ENCODE data around the gene PSAP. TPM values are rescaled to one million over a fixed set of nuclear protein-coding genes. Genes with fewer than 3 reads are reported as not detected.
A peak's percentile ranks its signal among the peaks of the same experiment; 100 is the strongest.

PSAP gene
- total and polyA plus RNA-seq, 4 donors = 255 to 671 (median 472) TPM

DNA sequence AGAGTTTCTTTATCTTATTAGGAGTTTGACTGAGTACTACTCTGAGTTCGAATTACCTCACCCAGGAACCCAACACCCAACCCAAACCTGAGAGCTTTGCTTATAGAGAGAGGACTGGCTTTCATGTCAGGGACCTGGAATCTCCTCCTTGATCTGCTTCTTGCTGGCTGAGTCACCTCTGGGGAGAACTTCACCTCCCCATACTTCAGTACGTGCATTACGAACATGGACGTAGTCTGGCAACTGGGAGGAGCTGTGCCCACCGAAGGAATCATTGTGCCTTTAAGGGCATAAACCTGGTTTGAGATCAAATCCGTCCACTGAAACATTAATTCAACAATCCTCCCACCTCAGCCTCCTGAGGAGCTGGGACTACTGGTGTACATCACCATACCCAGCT, 12.2 kb upstream of the PSAP start:
- Histone ChIP-seq H3K9me3 (ENCODE audit: control insufficient read depth in 4 of 4, low read length in 3 of 4) (no peaks in the 10 kb centered on the region), H3K4me1 (ENCODE audit: control insufficient read depth in 4 of 4, insufficient read depth in 4 of 4, low read length in 3 of 4) (peaks cover 0 to 2% (median 1%) of the 10 kb centered on the region in 4 donors), H3K4me3 (ENCODE audit: low read depth in 1 of 3, low read length in 3 of 3) (no peak overlapping the region), H3K36me3 (ENCODE audit: control insufficient read depth in 4 of 4, insufficient read depth in 3 of 4, low read depth in 1 of 4, low read length in 3 of 4) (no peaks in the 10 kb centered on the region), H3K27ac (ENCODE audit: low read depth in 1 of 2, low read length in 2 of 2) (no peak overlapping the region), H3K9ac (ENCODE audit: low read depth in 1 of 2, low read length in 2 of 2) (no peak overlapping the region), H3K27me3 (ENCODE audit: control insufficient read depth in 4 of 4, insufficient read depth in 4 of 4, low read length in 3 of 4) (no peaks in the 10 kb centered on the region)
- no peak for DNase-seq (ENCODE audit: low spot score)
- no peak for TF ChIP-seq RXRA (IDR thresholded peaks at IDR 0.05)
- TF ChIP-seq, protein P1, sequence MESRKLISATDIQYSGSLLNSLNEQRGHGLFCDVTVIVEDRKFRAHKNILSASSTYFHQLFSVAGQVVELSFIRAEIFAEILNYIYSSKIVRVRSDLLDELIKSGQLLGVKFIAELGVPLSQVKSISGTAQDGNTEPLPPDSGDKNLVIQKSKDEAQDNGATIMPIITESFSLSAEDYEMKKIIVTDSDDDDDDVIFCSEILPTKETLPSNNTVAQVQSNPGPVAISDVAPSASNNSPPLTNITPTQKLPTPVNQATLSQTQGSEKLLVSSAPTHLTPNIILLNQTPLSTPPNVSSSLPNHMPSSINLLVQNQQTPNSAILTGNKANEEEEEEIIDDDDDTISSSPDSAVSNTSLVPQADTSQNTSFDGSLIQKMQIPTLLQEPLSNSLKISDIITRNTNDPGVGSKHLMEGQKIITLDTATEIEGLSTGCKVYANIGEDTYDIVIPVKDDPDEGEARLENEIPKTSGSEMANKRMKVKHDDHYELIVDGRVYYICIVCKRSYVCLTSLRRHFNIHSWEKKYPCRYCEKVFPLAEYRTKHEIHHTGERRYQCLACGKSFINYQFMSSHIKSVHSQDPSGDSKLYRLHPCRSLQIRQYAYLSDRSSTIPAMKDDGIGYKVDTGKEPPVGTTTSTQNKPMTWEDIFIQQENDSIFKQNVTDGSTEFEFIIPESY (IDR thresholded peaks at IDR 0.05) = no peak
- no peak for TF ChIP-seq EGR1 (IDR thresholded peaks at IDR 0.05; ENCODE audit: low read depth in 2 of 2)
- TF ChIP-seq TAF1 (conservative IDR thresholded peaks at IDR 0.05) = no peak
- no peak for TF ChIP-seq SP1 (IDR thresholded peaks at IDR 0.05)
- TF ChIP-seq, protein P2, sequence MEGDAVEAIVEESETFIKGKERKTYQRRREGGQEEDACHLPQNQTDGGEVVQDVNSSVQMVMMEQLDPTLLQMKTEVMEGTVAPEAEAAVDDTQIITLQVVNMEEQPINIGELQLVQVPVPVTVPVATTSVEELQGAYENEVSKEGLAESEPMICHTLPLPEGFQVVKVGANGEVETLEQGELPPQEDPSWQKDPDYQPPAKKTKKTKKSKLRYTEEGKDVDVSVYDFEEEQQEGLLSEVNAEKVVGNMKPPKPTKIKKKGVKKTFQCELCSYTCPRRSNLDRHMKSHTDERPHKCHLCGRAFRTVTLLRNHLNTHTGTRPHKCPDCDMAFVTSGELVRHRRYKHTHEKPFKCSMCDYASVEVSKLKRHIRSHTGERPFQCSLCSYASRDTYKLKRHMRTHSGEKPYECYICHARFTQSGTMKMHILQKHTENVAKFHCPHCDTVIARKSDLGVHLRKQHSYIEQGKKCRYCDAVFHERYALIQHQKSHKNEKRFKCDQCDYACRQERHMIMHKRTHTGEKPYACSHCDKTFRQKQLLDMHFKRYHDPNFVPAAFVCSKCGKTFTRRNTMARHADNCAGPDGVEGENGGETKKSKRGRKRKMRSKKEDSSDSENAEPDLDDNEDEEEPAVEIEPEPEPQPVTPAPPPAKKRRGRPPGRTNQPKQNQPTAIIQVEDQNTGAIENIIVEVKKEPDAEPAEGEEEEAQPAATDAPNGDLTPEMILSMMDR (IDR thresholded peaks at IDR 0.05; ENCODE audit: low read depth, low read length, missing input control) = no peak
- WGBS = 91% methylated on average over 6 of the region's 6 CpGs

DNA sequence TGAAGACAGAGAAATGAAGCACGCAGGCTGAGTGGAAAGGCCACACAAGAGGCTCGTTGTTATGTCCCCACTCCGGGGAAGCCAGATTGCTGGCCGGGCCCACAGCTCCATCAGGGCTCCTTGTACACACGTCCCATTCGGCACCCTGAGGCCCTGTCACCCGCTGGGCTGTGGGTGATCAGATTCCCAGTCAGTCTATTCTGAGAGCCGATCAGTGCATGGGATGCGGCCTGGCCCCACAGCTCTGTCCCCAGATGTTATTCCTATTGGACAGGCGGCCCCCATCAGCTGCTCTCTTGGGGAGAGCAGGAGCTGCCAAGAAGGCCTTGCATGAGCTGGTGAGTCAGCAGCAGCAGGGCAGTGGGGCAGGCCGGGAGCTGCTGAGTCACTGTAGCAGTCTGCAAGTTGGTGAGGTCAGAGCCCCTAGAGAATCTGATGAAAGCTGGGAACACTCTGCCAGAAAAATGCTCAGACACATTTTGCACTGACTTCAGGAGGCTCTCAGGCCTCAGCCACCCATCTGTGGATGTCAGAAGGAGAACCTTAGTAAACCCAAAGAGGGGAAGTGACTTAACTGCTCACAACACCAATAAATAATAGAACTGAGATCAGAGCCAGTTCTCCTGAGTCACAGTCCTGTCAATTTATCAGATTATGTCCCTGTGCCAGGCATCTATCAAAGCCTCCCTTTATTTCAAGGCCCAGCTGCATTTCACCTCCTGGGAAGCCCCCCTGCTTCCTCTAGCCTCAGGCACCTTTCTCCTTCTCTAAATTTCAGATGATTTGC, 9.4 kb upstream of the PSAP start:
- Histone ChIP-seq H3K27ac (ENCODE audit: low read depth in 1 of 2, low read length in 2 of 2) (peak overlapping the region; percentile 56 to 84), H3K27me3 (ENCODE audit: control insufficient read depth in 4 of 4, insufficient read depth in 4 of 4, low read length in 3 of 4) (no peaks in the 10 kb centered on the region), H3K4me3 (ENCODE audit: low read depth in 1 of 3, low read length in 3 of 3) (no peak overlapping the region), H3K36me3 (ENCODE audit: control insufficient read depth in 4 of 4, insufficient read depth in 3 of 4, low read depth in 1 of 4, low read length in 3 of 4) (no peaks in the 10 kb centered on the region), H3K9ac (ENCODE audit: low read depth in 1 of 2, low read length in 2 of 2) (no peak overlapping the region), H3K4me1 (ENCODE audit: control insufficient read depth in 4 of 4, insufficient read depth in 4 of 4, low read length in 3 of 4) (peaks cover 0 to 2% (median 1%) of the 10 kb centered on the region in 4 donors), H3K9me3 (ENCODE audit: control insufficient read depth in 4 of 4, low read length in 3 of 4) (no peaks in the 10 kb centered on the region)
- 77% methylated on average over 11 of the region's 11 CpGs for WGBS
- peak; percentile 79 for DNase-seq (ENCODE audit: low spot score)
- TF ChIP-seq JUND (IDR thresholded peaks at IDR 0.05) (peak; percentile 92 to 96), RXRA (IDR thresholded peaks at IDR 0.05) (peak; percentile 48 to 72), YY1 (IDR thresholded peaks at IDR 0.05) (no peak), RAD21 (IDR thresholded peaks at IDR 0.05) (peak in 1 of 2 donors; percentile 10), SP1 (IDR thresholded peaks at IDR 0.05) (peak; percentile 42), NR2F2 (IDR thresholded peaks at IDR 0.05) (peak; percentile 68), FOXA1 (IDR thresholded peaks at IDR 0.05) (no peak), TAF1 (conservative IDR thresholded peaks at IDR 0.05) (no peak), FOXA2 (IDR thresholded peaks at IDR 0.05) (no peak), HNF4G (IDR thresholded peaks at IDR 0.05) (no peak), EGR1 (IDR thresholded peaks at IDR 0.05; ENCODE audit: low read depth in 2 of 2) (peak in 1 of 2 donors; percentile 8), GABPA (IDR thresholded peaks at IDR 0.05 in 1 of 2, conservative IDR thresholded peaks at IDR 0.05 in 1 of 2) (no peak), HNF4A (conservative IDR thresholded peaks at IDR 0.05) (peak; percentile 33 to 55)
- TF ChIP-seq, protein P3, sequence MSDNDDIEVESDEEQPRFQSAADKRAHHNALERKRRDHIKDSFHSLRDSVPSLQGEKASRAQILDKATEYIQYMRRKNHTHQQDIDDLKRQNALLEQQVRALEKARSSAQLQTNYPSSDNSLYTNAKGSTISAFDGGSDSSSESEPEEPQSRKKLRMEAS (IDR thresholded peaks at IDR 0.05) = no peak
- TF ChIP-seq, protein P4, sequence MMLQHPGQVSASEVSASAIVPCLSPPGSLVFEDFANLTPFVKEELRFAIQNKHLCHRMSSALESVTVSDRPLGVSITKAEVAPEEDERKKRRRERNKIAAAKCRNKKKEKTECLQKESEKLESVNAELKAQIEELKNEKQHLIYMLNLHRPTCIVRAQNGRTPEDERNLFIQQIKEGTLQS (IDR thresholded peaks at IDR 0.05) = peak; percentile 58
- TF ChIP-seq, protein P5, sequence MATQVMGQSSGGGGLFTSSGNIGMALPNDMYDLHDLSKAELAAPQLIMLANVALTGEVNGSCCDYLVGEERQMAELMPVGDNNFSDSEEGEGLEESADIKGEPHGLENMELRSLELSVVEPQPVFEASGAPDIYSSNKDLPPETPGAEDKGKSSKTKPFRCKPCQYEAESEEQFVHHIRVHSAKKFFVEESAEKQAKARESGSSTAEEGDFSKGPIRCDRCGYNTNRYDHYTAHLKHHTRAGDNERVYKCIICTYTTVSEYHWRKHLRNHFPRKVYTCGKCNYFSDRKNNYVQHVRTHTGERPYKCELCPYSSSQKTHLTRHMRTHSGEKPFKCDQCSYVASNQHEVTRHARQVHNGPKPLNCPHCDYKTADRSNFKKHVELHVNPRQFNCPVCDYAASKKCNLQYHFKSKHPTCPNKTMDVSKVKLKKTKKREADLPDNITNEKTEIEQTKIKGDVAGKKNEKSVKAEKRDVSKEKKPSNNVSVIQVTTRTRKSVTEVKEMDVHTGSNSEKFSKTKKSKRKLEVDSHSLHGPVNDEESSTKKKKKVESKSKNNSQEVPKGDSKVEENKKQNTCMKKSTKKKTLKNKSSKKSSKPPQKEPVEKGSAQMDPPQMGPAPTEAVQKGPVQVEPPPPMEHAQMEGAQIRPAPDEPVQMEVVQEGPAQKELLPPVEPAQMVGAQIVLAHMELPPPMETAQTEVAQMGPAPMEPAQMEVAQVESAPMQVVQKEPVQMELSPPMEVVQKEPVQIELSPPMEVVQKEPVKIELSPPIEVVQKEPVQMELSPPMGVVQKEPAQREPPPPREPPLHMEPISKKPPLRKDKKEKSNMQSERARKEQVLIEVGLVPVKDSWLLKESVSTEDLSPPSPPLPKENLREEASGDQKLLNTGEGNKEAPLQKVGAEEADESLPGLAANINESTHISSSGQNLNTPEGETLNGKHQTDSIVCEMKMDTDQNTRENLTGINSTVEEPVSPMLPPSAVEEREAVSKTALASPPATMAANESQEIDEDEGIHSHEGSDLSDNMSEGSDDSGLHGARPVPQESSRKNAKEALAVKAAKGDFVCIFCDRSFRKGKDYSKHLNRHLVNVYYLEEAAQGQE (IDR thresholded peaks at IDR 0.05) = no peak
- TF ChIP-seq, protein P1 (IDR thresholded peaks at IDR 0.05) = no peak
- TF ChIP-seq, protein P2 (IDR thresholded peaks at IDR 0.05; ENCODE audit: low read depth, low read length, missing input control) = no peak

All from liver (tissue), 9 donors.